Measurements from ENCODE around the gene THBS4. TPM values are rescaled to one million over a fixed set of nuclear protein-coding genes. Genes with fewer than 3 reads are reported as not detected.
A peak's percentile ranks its signal among the peaks of the same experiment; 100 is the strongest.
"Not testable (repeated sequence)": the region's sequence is repeated elsewhere in the genome, so short reads cannot be mapped to it uniquely, and the experiment has no call there.

Gene THBS4
- total RNA-seq, 6 donors from 2014 or later: 0.44 to 3.9 (median 1.2) TPM; not detected in 1

- 7 to 13% methylated on average over 15 to 16 of the region's 16 CpGs for WGBS, 2 donors
- peak; percentile 54 to 77 (median 68) for TF ChIP-seq CTCF (IDR thresholded peaks at IDR 0.05)
- TF ChIP-seq POLR2AphosphoS5 (IDR thresholded peaks at IDR 0.05): no peak
- ATAC-seq (ENCODE audit: low FRiP score in 2 of 2) (peak; percentile 91 to 92), DNase-seq (peak; percentile 70 to 91)
- Histone ChIP-seq H3K27me3 (no peaks in the 10 kb centered on the region), H3K9me3 (no peaks in the 10 kb centered on the region), H3K4me1 (peaks cover 0 to 11% (median 10%) of the 10 kb centered on the region in 4 donors), H3K27ac (peak overlapping the region in 2 of 4 donors; percentile 21 to 26), H3K36me3 (no peaks in the 10 kb centered on the region), H3K4me3 (peak overlapping the region in 3 of 4 donors; percentile 3 to 31 (median 30))
Measured at GRCh38 chr5:80082731-80083100, 47.6 kb downstream of the THBS4 start.

GRCh38 chr5:80083101-80083890 is 48.1 kb downstream of the THBS4 start:
- no peaks in the 10 kb centered on the region for H3K9me3 ChIP-seq
- peak; percentile 84 to 93 for ATAC-seq (ENCODE audit: low FRiP score in 2 of 2)
- H3K27me3 ChIP-seq: no peaks in the 10 kb centered on the region
- peaks cover 0 to 11% (median 10%) of the 10 kb centered on the region in 4 donors for H3K4me1 ChIP-seq
- H3K4me3 ChIP-seq: peak overlapping the region in 3 of 4 donors; percentile 3 to 31 (median 30)
- H3K36me3 ChIP-seq: no peaks in the 10 kb centered on the region
- peak overlapping the region in 3 of 4 donors; percentile 12 to 26 (median 21) for H3K27ac ChIP-seq
- 36 to 37% methylated on average over 18 to 19 of the region's 19 CpGs for WGBS, 2 donors
- TF ChIP-seq POLR2A (IDR thresholded peaks at IDR 0.05) (no peak), POLR2AphosphoS5 (IDR thresholded peaks at IDR 0.05) (no peak), CTCF (IDR thresholded peaks at IDR 0.05) (peak; percentile 60 to 81 (median 69)), EP300 (IDR thresholded peaks at IDR 0.05) (no peak)
- DNase-seq: no peak

GRCh38 chr5:80090884-80091166 is 55.7 kb downstream of the THBS4 start:
- no peak overlapping the region for H3K27ac ChIP-seq
- DNase-seq (no peak), ATAC-seq (ENCODE audit: low FRiP score in 2 of 2) (no peak)
- no peak overlapping the region for H3K4me3 ChIP-seq
- H3K36me3 ChIP-seq: no peaks in the 10 kb centered on the region
- no peak for TF ChIP-seq POLR2A (IDR thresholded peaks at IDR 0.05)
- no peak for TF ChIP-seq POLR2AphosphoS5 (IDR thresholded peaks at IDR 0.05)
- no peak for TF ChIP-seq EP300 (IDR thresholded peaks at IDR 0.05)
- no peak for TF ChIP-seq CTCF (IDR thresholded peaks at IDR 0.05)
- no peaks in the 10 kb centered on the region for H3K9me3 ChIP-seq
- 90 to 97% methylated on average over 5 of the region's 5 CpGs for WGBS, 2 donors
- no peaks in the 10 kb centered on the region for H3K27me3 ChIP-seq
- peaks cover 0 to 4% (median 0%) of the 10 kb centered on the region in 4 donors for H3K4me1 ChIP-seq

GRCh38 chr5:80091792-80092192 is 56.6 kb downstream of the THBS4 start:
- H3K36me3 ChIP-seq, H3K4me1 ChIP-seq, H3K27me3 ChIP-seq, H3K27ac ChIP-seq, H3K4me3 ChIP-seq, H3K9me3 ChIP-seq: not testable (repeated sequence)
- WGBS, 2 donors: 23 to 31% methylated on average over 15 of the region's 15 CpGs
- peak; percentile 57 to 80 (median 65) for TF ChIP-seq CTCF (IDR thresholded peaks at IDR 0.05)
- DNase-seq (peak in 1 of 2 donors; percentile 30), ATAC-seq (ENCODE audit: low FRiP score in 2 of 2) (peak; percentile 62 to 87)

Measured in upper lobe of left lung (tissue), 6 donors.